Trophoblast cell (in vitro differentiated cells and primary cell): ENCODE results near the gene DNAH10.

ENCODE experiments used
- DNase-seq, 2 donors: peaks; one replicate each; pipeline ENCODE4 v3.0.0-alpha.2; 2016
- H2AFZ ChIP-seq: 2 replicates; pipeline ENCODE4 v1.6.1; 2013; ENCODE audit warnings: low read length, moderate library complexity, mild to moderate bottlenecking; ENCODE audit not compliant: insufficient read depth, poor library complexity
- H2AK5ac ChIP-seq: 2 replicates; pipeline ENCODE4 v1.6.1; 2013; ENCODE audit warnings: mild to moderate bottlenecking, low read length
- H2BK120ac ChIP-seq: 2 replicates; pipeline ENCODE4 v1.6.1; 2013; ENCODE audit warnings: low read length, mild to moderate bottlenecking, moderate library complexity; ENCODE audit not compliant: insufficient read depth, poor library complexity
- H2BK12ac ChIP-seq: 2 replicates; pipeline ENCODE4 v1.6.1; 2013; ENCODE audit warnings: mild to moderate bottlenecking, low read length, moderate library complexity
- H2BK5ac ChIP-seq: 2 replicates; pipeline ENCODE4 v1.6.1; 2013; ENCODE audit warnings: low read length, low read depth, moderate library complexity, mild to moderate bottlenecking; ENCODE audit not compliant: poor library complexity
- H3K14ac ChIP-seq: 2 replicates; pipeline ENCODE4 v1.6.1; 2013; ENCODE audit warnings: mild to moderate bottlenecking, low read length
- H3K18ac ChIP-seq: 2 replicates; pipeline ENCODE4 v1.6.1; 2013; ENCODE audit warnings: mild to moderate bottlenecking, low read length
- H3K23ac ChIP-seq: 2 replicates; pipeline ENCODE4 v1.6.1; 2013; ENCODE audit warnings: low read length
- H3K27ac ChIP-seq: 2 replicates; pipeline ENCODE4 v1.5.1; 2013; ENCODE audit warnings: low read depth, mild to moderate bottlenecking, inconsistent platforms, low read length, moderate library complexity
- H3K27me3 ChIP-seq: 2 replicates; pipeline ENCODE4 v1.6.1; 2013; ENCODE audit warnings: inconsistent platforms, mild to moderate bottlenecking, low read length, moderate library complexity; ENCODE audit not compliant: insufficient read depth
- H3K36me3 ChIP-seq, 2 experiments: 1 replicate in 1 of 2; 2 replicates in 1 of 2; pipeline ENCODE4 v1.6.1; 2013; ENCODE audit warnings: low read length in 2 of 2, mild to moderate bottlenecking in 2 of 2, moderate library complexity in 1 of 2; ENCODE audit not compliant: insufficient read depth in 2 of 2, control insufficient read depth in 1 of 2
- H3K4ac ChIP-seq: 2 replicates; pipeline ENCODE4 v1.6.1; 2013; ENCODE audit warnings: low read depth, mild to moderate bottlenecking, low read length, moderate library complexity
- H3K4me1 ChIP-seq, 2 experiments: 1 replicate in 1 of 2; 2 replicates in 1 of 2; pipeline ENCODE4 v1.6.1; 2013; ENCODE audit warnings: low read length in 2 of 2, mild to moderate bottlenecking in 2 of 2, moderate library complexity in 1 of 2; ENCODE audit not compliant: insufficient read depth in 2 of 2, control insufficient read depth in 1 of 2
- H3K4me2 ChIP-seq: 2 replicates; pipeline ENCODE4 v1.6.1; 2013; ENCODE audit warnings: inconsistent platforms, mild to moderate bottlenecking, low read length, moderate library complexity
- H3K4me3 ChIP-seq: 2 replicates; pipeline ENCODE4 v1.5.1; 2013; ENCODE audit warnings: mild to moderate bottlenecking, low read depth, low read length, inconsistent platforms
- H3K79me1 ChIP-seq: one replicate; pipeline ENCODE4 v1.6.1; 2013; ENCODE audit warnings: low read length
- H3K79me2 ChIP-seq: 2 replicates; pipeline ENCODE4 v1.6.1; 2013; ENCODE audit warnings: low read length, mild to moderate bottlenecking; ENCODE audit not compliant: control insufficient read depth, insufficient read depth, poor library complexity
- H3K9ac ChIP-seq: 2 replicates; pipeline ENCODE4 v1.6.1; 2013; ENCODE audit warnings: mild to moderate bottlenecking, low read length
- H3K9me3 ChIP-seq: 2 replicates; pipeline ENCODE4 v1.6.1; 2013; ENCODE audit warnings: low read depth, mild to moderate bottlenecking, control low read depth, inconsistent platforms, low read length; ENCODE audit not compliant: insufficient read depth
- H4K12ac ChIP-seq: 2 replicates; pipeline ENCODE4 v1.6.1; 2013; ENCODE audit warnings: low read depth, mild to moderate bottlenecking, low read length, moderate library complexity
- H4K8ac ChIP-seq: 2 replicates; pipeline ENCODE4 v1.6.1; 2013; ENCODE audit warnings: low read depth, mild to moderate bottlenecking, low read length, moderate library complexity
- H4K91ac ChIP-seq: one replicate; pipeline ENCODE4 v1.6.1; 2013; ENCODE audit warnings: low read depth, mild to moderate bottlenecking, low read length, moderate library complexity
- WGBS: extraction: QIAGEN DNeasy Blood & Tissue Kit; methylation state at CpG from one replicate; pipeline ENCODE4 v1.1.7; 2013; ENCODE audit warnings: missing lambda C conversion rate; ENCODE audit not compliant: insufficient read length, insufficient coverage; ENCODE audit errors: extremely low coverage; 5-methylcytosine and 5-hydroxymethylcytosine counted together

The DNAH10 gene

DNA sequence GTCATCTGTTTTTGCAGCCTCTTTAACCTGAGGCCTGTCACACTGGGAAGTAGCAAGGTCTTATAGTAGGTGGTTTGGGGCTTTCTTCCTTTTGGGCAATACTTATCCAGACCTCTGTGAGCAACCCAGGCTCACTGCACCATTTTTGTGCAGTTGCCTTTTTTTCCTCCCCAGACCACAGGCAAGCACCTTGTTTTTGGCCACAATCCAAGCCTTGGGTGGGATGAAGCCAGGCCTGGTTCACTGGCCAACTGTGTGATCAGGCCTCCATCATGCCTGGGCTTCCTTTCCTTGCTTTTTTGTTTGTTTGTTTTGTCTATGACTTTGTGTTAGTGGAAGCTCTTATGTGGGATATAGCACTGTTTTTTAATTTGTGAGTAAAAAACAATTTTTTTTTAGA, 71.7 kb downstream of the DNAH10 start:
- H3K36me3 ChIP-seq, result no peaks in the 10 kb centered on the region
- H2AFZ ChIP-seq, result no peak overlapping the region
- H3K18ac ChIP-seq, result no peak overlapping the region
- no peak overlapping the region for H3K9ac ChIP-seq
- H2BK12ac ChIP-seq, result no peak overlapping the region
- no peaks in the 10 kb centered on the region for H3K79me2 ChIP-seq
- H3K27ac ChIP-seq, result no peak overlapping the region
- H4K8ac ChIP-seq, result no peak overlapping the region
- no peak for DNase-seq
- H3K4me2 ChIP-seq, result no peak overlapping the region
- no peaks in the 10 kb centered on the region for H3K27me3 ChIP-seq
- H3K9me3 ChIP-seq, result peaks cover 11% of the 10 kb centered on the region
- no peak overlapping the region for H4K12ac ChIP-seq
- H3K23ac ChIP-seq, result no peak overlapping the region
- no peak overlapping the region for H3K4ac ChIP-seq
- H2BK5ac ChIP-seq, result no peak overlapping the region
- H3K4me1 ChIP-seq, result peaks cover 0 to 2% of the 10 kb centered on the region in 2 experiments
- H3K14ac ChIP-seq, result no peak overlapping the region
- no peak overlapping the region for H4K91ac ChIP-seq
- no peak overlapping the region for H3K4me3 ChIP-seq
- H2BK120ac ChIP-seq, result no peak overlapping the region
- H2AK5ac ChIP-seq, result no peak overlapping the region
- H3K79me1 ChIP-seq, result no peaks in the 10 kb centered on the region

DNA sequence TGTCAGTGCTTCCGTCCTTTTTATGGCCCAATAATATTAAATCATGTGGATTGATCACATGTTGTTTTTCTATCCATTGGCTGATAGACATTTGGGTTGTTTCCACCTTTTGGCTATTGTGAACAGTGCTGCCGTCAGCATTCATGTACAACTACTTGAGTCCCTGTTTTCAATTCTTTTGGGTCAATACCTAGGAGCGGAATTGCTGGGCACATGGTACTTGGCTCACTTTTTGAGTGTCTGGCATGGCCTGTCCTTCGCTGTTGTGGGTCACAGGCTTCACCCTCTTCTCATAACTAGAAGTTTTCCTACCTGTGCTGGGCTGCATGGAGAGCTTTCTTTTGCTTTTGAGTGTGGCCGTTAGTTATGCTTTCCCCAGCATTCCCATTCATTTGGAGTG, 72.7 kb downstream of the DNAH10 start:
- H2BK12ac ChIP-seq, result no peak overlapping the region
- no peak overlapping the region for H4K12ac ChIP-seq
- H3K79me2 ChIP-seq, result no peaks in the 10 kb centered on the region
- H3K4me1 ChIP-seq, result peaks cover 0 to 2% of the 10 kb centered on the region in 2 experiments
- H3K4me3 ChIP-seq, result no peak overlapping the region
- no peaks in the 10 kb centered on the region for H3K27me3 ChIP-seq
- no peak overlapping the region for H3K18ac ChIP-seq
- no peak overlapping the region for H3K27ac ChIP-seq
- H4K8ac ChIP-seq, result no peak overlapping the region
- no peak overlapping the region for H2BK120ac ChIP-seq
- H2AK5ac ChIP-seq, result no peak overlapping the region
- no peak overlapping the region for H4K91ac ChIP-seq
- H2AFZ ChIP-seq, result no peak overlapping the region
- no peak for DNase-seq
- H2BK5ac ChIP-seq, result no peak overlapping the region
- H3K36me3 ChIP-seq, result no peaks in the 10 kb centered on the region
- peaks cover 3% of the 10 kb centered on the region for H3K9me3 ChIP-seq
- WGBS, result no CpG with 5 or more reads among the region's 5 CpGs
- no peaks in the 10 kb centered on the region for H3K79me1 ChIP-seq
- no peak overlapping the region for H3K14ac ChIP-seq
- no peak overlapping the region for H3K4ac ChIP-seq
- no peak overlapping the region for H3K4me2 ChIP-seq
- H3K9ac ChIP-seq, result no peak overlapping the region
- H3K23ac ChIP-seq, result no peak overlapping the region

DNA sequence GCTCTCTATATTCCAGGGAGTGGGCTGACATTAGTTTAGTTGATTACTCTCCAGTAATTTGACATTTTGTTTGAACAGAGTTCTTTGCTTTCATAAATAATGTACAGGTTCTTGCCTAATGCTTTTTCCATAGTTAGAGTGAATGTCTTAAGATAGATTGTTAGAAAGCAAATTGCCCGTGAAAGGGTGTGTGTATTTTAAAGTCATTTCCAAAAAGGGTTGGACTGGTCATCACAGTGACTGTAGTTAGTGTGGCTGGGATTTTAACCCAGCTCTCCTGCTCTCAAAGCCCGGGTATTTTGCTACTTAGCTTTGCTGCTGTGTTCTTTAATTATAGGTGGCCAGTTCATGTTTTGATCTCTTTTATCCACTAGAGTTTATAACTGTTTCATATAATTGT, 74.2 kb downstream of the DNAH10 start:
- Histone ChIP-seq H3K4me1 (peaks cover 0 to 6% of the 10 kb centered on the region in 2 experiments), H3K36me3 (no peaks in the 10 kb centered on the region), H2BK120ac (no peak overlapping the region), H3K4me2 (no peak overlapping the region), H3K79me1 (peaks cover 3% of the 10 kb centered on the region), H3K79me2 (no peaks in the 10 kb centered on the region), H3K14ac (no peak overlapping the region), H2BK5ac (no peak overlapping the region), H3K23ac (no peak overlapping the region), H4K12ac (no peak overlapping the region), H4K8ac (no peak overlapping the region), H3K27me3 (no peaks in the 10 kb centered on the region), H3K4ac (no peak overlapping the region), H3K27ac (no peak overlapping the region), H3K4me3 (no peak overlapping the region), H3K18ac (no peak overlapping the region), H2AK5ac (no peak overlapping the region), H3K9ac (no peak overlapping the region), H2AFZ (no peak overlapping the region), H2BK12ac (no peak overlapping the region), H3K9me3 (peaks cover 3% of the 10 kb centered on the region), H4K91ac (no peak overlapping the region)
- DNase-seq, result no peak
- no CpG with 5 or more reads among the region's 2 CpGs for WGBS

DNA sequence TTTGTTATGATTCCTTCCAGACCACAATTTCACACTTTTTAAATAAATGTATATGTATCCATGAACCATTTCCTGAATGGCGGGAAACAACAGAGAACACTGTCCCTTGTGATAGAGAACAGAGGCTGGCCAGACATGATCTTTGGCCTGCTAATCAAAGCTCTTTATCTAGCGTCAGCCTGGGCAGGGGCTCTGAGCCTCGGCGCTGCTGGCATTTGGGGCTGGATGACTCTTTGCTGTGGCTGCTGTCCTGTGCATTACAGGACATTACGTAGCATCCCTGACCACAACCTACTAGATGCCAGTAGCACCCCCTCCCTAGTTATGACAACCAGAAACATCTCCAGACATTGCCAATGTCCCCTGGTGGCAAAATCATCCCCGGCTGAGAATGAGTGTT, 77.7 kb downstream of the DNAH10 start:
- Histone ChIP-seq H4K12ac (no peak overlapping the region), H2BK5ac (no peak overlapping the region), H2AK5ac (no peak overlapping the region), H3K9ac (no peak overlapping the region), H3K79me2 (no peaks in the 10 kb centered on the region), H3K4me3 (no peak overlapping the region), H2BK12ac (no peak overlapping the region), H3K14ac (no peak overlapping the region), H2BK120ac (no peak overlapping the region), H2AFZ (no peak overlapping the region), H3K36me3 (no peaks in the 10 kb centered on the region), H3K4ac (no peak overlapping the region), H3K27me3 (no peaks in the 10 kb centered on the region), H4K8ac (no peak overlapping the region), H3K23ac (no peak overlapping the region), H3K18ac (no peak overlapping the region), H3K27ac (peak overlapping the region; percentile 33), H4K91ac (no peak overlapping the region), H3K79me1 (peaks cover 3% of the 10 kb centered on the region), H3K4me1 (peaks cover 0 to 6% of the 10 kb centered on the region in 2 experiments), H3K4me2 (no peak overlapping the region), H3K9me3 (peaks cover 3% of the 10 kb centered on the region)
- WGBS, result no CpG with 5 or more reads among the region's 6 CpGs
- DNase-seq, result no peak
